ENCODE measurements around the gene ARTN. TPM values are rescaled to one million over a fixed set of nuclear protein-coding genes. Genes with fewer than 3 reads are reported as not detected.

Gene ARTN
- total and polyA plus RNA-seq, 5 donors, result 0.34 to 1.3 (median 0.50) TPM

DNA sequence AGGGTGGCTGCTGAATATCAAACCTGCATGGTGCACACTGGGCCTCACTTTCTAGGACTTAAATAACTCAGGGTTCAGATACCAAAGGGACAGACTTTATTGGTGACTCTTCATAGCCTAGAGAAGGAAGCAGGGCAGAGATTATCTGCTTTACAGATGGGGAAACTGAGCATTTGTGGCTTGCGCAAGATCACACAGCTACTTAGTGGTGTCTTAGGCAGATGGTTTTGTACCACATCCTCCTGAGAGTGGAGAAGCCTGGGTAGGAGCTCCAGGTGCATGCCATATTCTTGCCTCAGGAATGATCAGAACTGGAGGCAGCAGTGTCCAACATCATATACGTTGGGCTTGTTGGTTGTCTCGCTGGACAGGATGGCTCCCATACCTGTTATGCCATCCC, 29.4 kb downstream of the ARTN start:
- 87% methylated on average over 3 of the region's 3 CpGs for WGBS
- intact Hi-C loops (cut with DNase I), result no loop called here
- no peaks in the 10 kb centered on the region for H3K9me3 ChIP-seq (ENCODE audit: control insufficient read depth, low read length)
- H3K27ac ChIP-seq (ENCODE audit: low read length), result no peak overlapping the region
- no peaks in the 10 kb centered on the region for H3K27me3 ChIP-seq (ENCODE audit: control insufficient read depth, insufficient read depth)
- no peak for DNase-seq
- ATAC-seq, result no peak
- H3K4me3 ChIP-seq (ENCODE audit: low read length), result no peak overlapping the region
- H3K4me1 ChIP-seq (ENCODE audit: control insufficient read depth, insufficient read depth, low read length), result no peaks in the 10 kb centered on the region

DNA sequence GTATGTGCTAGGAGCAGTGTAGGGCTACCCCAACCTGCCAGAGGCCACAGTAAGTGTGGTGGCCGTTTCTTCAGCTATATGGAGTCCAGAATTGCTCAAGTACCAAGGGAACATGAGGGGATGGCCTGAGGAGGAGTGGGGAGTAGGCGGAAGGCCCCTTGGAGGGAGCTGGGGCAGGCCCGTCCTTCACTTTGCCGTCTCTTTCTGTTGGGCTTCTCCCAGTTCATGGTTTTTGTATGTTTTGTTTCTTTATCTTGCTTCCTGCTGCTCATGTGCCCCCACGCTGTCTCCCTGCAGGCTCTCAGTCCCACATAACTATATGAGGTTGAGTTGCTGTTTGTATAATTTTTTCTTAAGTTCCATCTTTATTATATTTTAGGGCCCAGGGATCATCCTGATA, 30.3 kb downstream of the ARTN start:
- Histone ChIP-seq H3K4me3 (ENCODE audit: low read length) (no peak overlapping the region), H3K4me1 (ENCODE audit: control insufficient read depth, insufficient read depth, low read length) (no peaks in the 10 kb centered on the region), H3K27ac (ENCODE audit: low read length) (no peak overlapping the region), H3K9me3 (ENCODE audit: control insufficient read depth, low read length) (no peaks in the 10 kb centered on the region), H3K27me3 (ENCODE audit: control insufficient read depth, insufficient read depth) (no peaks in the 10 kb centered on the region)
- no peak for DNase-seq
- WGBS, result 59% methylated on average over 5 of the region's 5 CpGs
- intact Hi-C loops (cut with DNase I), result no loop called here
- no peak for ATAC-seq

DNA sequence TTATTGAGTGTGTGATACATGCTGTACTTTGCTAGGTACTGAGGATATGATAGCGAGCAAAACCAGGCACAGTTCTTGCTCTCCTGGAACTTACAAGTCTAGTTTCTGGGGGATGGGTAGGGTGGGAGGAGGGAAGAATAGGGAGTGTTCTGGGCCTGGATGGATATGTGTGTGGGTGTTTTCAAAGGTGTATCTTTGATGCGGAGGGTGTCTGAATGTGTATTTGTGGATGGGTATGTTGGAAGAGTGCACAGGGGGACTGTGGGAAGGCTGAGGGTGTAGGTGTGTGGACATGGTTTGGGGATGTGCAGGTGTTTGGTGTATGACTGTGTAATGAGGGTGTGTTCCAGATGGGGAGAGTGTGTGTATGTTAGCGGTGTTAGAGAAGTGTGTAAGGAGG, 31.7 kb downstream of the ARTN start:
- WGBS, result 92% methylated on average over 3 of the region's 3 CpGs
- H3K4me3 ChIP-seq (ENCODE audit: low read length), result no peak overlapping the region
- no peak overlapping the region for H3K27ac ChIP-seq (ENCODE audit: low read length)
- intact Hi-C loops (cut with DNase I), result no loop called here
- DNase-seq (no peak), ATAC-seq (no peak)
- H3K27me3 ChIP-seq (ENCODE audit: control insufficient read depth, insufficient read depth), result no peaks in the 10 kb centered on the region
- H3K9me3 ChIP-seq (ENCODE audit: control insufficient read depth, low read length), result no peaks in the 10 kb centered on the region
- H3K4me1 ChIP-seq (ENCODE audit: control insufficient read depth, insufficient read depth, low read length), result peaks cover 1% of the 10 kb centered on the region

DNA sequence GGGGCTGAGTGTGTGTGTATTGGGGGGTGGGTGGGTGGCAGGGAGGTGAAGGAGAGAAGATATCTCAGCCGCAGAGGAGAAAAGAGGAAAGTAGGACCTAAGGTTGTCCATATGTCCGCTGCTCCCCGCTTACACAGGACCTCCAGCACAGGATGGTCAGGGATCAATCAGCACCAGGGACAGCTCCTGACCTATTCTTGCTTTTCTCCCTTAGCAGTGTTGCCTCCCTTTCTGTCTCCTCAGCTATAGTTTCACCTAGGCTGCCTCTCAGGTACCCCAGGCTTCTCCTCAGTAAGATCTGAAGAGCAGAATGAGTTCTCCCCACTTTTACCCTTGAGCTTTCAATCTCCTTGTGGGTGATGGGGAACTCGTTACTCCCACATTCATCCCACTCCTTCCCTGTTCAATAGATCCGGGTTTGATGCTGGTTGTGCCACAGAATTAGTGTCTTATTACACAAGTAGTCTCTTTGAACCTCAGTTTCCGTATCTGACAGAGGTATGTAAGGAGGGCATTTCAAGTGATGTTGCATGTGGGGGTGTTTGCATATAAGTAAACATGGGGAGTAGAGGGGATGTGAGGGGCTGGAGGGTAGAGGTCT, 34.8 kb downstream of the ARTN start:
- intact Hi-C loops (cut with DNase I), result no loop called here
- WGBS, result 79% methylated on average over 6 of the region's 6 CpGs

DNA sequence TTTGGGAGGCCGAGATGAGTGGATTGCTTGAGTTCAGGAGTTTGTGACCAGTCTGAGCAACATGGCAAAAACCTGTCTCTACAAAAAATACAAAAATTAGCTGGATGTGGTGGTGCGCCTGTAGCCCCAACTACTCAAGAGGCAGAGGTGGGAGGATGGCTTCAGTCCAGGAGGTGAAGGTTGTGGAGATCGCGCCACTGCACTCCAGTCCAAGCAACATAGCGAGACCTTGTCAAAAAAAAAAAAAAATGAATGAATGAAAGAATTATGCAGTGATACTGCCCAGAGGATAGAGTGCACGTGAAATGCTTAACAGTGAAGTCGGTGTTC, 35.8 kb downstream of the ARTN start:
- WGBS, result 49% methylated on average over 7 of the region's 7 CpGs
- Histone ChIP-seq H3K4me1 (ENCODE audit: control insufficient read depth, insufficient read depth, low read length) (peaks cover 5% of the 10 kb centered on the region), H3K9me3 (ENCODE audit: control insufficient read depth, low read length) (no peaks in the 10 kb centered on the region), H3K27ac (ENCODE audit: low read length) (no peak overlapping the region), H3K27me3 (ENCODE audit: control insufficient read depth, insufficient read depth) (no peaks in the 10 kb centered on the region), H3K4me3 (ENCODE audit: low read length) (no peak overlapping the region)
- no peak for ATAC-seq
- intact Hi-C loops (cut with DNase I), result no loop called here
- no peak for DNase-seq

More for the DNA sequence above, 34.8 kb downstream of the ARTN start:
- no peak overlapping the region for H3K4me3 ChIP-seq (ENCODE audit: low read length)
- no peak overlapping the region for H3K27ac ChIP-seq (ENCODE audit: low read length)
- H3K27me3 ChIP-seq (ENCODE audit: control insufficient read depth, insufficient read depth), result no peaks in the 10 kb centered on the region
- DNase-seq (no peak), ATAC-seq (no peak)
- H3K9me3 ChIP-seq (ENCODE audit: control insufficient read depth, low read length), result no peaks in the 10 kb centered on the region
- peaks cover 5% of the 10 kb centered on the region for H3K4me1 ChIP-seq (ENCODE audit: control insufficient read depth, insufficient read depth, low read length)

DNA sequence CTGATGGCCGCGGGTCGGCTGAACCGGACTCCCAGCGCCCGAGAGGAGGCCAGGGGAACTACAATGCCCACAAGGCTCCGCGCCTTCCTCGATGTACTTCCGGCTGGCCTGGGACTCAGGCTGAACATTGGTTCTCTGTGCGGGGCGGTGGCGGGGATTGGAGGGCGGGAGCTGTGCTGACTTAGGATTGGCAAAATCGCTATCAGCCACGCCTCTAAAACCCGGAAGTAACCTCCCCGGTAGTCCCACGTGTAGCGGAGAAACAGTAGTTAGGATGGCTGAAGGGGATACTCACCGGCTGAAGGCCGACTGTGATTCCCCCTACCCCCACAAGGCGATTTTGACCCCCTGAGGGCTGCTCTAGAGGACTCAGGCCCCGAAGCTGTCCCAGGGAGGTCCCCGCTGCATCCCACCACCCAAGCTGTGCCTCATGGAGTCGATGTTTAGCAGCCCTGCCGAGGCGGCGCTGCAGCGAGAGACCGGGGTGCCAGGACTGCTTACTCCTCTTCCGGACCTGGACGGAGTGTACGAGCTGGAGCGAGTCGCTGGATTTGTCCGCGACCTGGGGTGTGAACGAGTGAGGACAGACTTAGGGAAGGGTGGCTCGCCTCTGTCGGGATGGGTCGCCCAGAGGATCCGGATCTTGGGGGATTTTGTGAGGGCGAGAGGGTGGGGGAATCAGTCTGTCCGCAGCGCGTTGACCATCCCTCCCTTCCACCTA, 36.3 kb downstream of the ARTN start, which contains the start of gene DPH2:
Gene DPH2 (plus strand): TSS at position 265 of the 721 bp plus-strand sequence. CDS start 166 bp downstream, at position 431.
- peak; percentile 98 for DNase-seq
- Histone ChIP-seq H3K9me3 (ENCODE audit: control insufficient read depth, low read length) (no peaks in the 10 kb centered on the region), H3K4me3 (ENCODE audit: low read length) (peak within 1 kb of the TSS; percentile 87), H3K27ac (ENCODE audit: low read length) (peak within 1 kb of the TSS; percentile 16), H3K4me1 (ENCODE audit: control insufficient read depth, insufficient read depth, low read length) (peaks cover 5% of the 10 kb centered on the region), H3K27me3 (ENCODE audit: control insufficient read depth, insufficient read depth) (no peaks in the 10 kb centered on the region)
- intact Hi-C loops (cut with DNase I), result no loop called here
- under 1% methylated on average over 47 of the region's 47 CpGs for WGBS
- peak; percentile 93 to 94 for ATAC-seq

DNA sequence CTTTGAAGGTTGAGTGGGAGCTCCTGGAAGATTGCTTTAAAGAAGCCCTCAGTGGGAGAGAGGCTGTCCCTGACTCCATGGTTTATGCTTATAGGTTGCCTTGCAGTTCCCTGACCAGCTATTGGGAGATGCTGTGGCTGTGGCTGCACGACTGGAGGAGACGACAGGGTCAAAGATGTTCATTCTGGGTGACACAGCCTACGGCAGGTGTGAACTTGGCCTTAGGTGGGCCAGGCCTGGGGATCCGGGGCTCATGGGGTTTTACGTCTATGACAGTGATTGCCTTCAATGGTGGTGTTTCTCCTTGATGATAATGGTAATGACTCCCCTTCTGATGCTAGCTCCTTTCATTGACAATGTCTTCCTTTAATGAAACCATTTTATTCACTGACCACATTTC, 36.9 kb downstream of the ARTN start:
- peak overlapping the region; percentile 87 for H3K4me3 ChIP-seq (ENCODE audit: low read length)
- no peaks in the 10 kb centered on the region for H3K27me3 ChIP-seq (ENCODE audit: control insufficient read depth, insufficient read depth)
- intact Hi-C loops (cut with DNase I), result no loop called here
- peaks cover 5% of the 10 kb centered on the region for H3K4me1 ChIP-seq (ENCODE audit: control insufficient read depth, insufficient read depth, low read length)
- no peak overlapping the region for H3K27ac ChIP-seq (ENCODE audit: low read length)
- whole genome bisulfite sequencing, result 49% methylated on average over 5 of the region's 5 CpGs
- ATAC-seq (no peak), DNase-seq (no peak)
- no peaks in the 10 kb centered on the region for H3K9me3 ChIP-seq (ENCODE audit: control insufficient read depth, low read length)

DNA sequence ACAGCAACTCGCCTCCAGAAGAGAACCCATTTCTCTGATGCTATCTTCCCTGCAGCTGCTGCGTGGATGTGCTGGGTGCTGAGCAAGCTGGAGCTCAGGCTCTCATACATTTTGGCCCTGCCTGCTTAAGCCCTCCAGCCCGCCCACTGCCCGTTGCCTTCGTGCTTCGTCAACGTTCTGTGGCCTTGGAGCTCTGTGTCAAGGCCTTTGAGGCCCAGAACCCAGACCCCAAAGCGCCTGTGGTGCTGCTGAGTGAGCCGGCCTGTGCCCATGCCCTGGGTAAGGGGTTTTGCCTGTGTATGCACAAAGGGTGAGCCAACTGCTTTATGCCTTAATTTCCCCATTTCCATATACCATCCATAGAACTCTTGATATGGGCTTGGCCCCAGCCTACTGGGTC, 37.3 kb downstream of the ARTN start:
- H3K27ac ChIP-seq (ENCODE audit: low read length), result no peak overlapping the region
- H3K27me3 ChIP-seq (ENCODE audit: control insufficient read depth, insufficient read depth), result no peaks in the 10 kb centered on the region
- intact Hi-C loops (cut with DNase I), result no loop called here
- ATAC-seq (no peak), DNase-seq (no peak)
- no peak overlapping the region for H3K4me3 ChIP-seq (ENCODE audit: low read length)
- H3K9me3 ChIP-seq (ENCODE audit: control insufficient read depth, low read length), result no peaks in the 10 kb centered on the region
- 91% methylated on average over 9 of the region's 9 CpGs for WGBS
- peaks cover 5% of the 10 kb centered on the region for H3K4me1 ChIP-seq (ENCODE audit: control insufficient read depth, insufficient read depth, low read length)

DNA sequence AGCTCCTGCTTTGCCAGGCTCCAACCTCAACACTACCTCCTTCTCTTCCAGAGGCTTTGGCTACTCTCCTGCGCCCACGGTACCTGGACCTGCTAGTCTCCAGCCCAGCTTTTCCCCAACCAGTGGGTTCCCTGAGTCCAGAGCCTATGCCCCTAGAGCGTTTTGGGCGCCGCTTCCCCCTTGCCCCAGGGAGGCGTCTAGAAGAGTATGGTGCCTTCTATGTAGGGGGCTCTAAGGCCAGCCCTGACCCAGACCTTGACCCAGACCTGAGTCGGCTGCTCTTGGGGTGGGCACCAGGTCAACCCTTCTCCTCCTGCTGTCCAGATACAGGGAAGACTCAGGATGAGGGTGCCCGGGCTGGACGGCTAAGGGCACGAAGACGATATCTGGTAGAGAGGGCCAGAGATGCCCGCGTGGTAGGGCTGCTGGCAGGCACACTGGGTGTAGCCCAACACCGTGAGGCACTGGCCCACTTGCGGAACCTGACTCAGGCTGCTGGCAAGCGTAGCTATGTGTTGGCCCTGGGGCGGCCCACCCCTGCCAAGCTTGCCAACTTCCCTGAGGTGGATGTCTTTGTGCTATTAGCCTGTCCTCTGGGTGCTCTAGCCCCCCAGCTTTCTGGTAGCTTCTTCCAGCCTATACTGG, 37.9 kb downstream of the ARTN start:
- 97% methylated on average over 17 of the region's 17 CpGs for WGBS
- Histone ChIP-seq H3K4me3 (ENCODE audit: low read length) (no peak overlapping the region), H3K9me3 (ENCODE audit: control insufficient read depth, low read length) (no peaks in the 10 kb centered on the region), H3K27me3 (ENCODE audit: control insufficient read depth, insufficient read depth) (no peaks in the 10 kb centered on the region), H3K4me1 (ENCODE audit: control insufficient read depth, insufficient read depth, low read length) (peaks cover 5% of the 10 kb centered on the region), H3K27ac (ENCODE audit: low read length) (no peak overlapping the region)
- no peak for ATAC-seq
- intact Hi-C loops (cut with DNase I), result no loop called here
- DNase-seq, result peak in 1 of 3 donors; percentile 59

DNA sequence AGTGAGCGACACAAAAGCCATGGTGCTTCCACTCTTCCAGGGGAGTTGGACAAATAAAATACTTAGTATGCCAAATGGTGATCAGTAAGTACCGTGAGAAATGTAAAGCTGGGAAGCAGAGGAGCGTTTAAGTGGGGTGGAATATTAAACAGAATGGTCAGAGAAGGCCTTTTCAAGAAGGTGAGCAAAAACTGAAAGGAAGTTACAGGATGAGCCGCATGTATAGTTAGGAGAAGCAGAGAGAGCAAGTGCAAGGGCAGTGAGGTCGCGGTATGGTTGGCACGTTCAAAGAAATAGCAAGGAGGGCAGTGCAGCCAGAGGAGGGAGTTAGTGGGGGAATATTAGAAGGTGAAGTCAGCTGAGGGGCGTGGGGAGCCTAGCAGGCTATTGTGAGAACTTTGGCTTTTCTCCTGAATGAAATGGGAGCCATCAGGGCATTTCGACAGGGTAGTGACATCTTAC, 40.4 kb downstream of the ARTN start:
- Histone ChIP-seq H3K4me3 (ENCODE audit: low read length) (peak overlapping the region; percentile 47), H3K27me3 (ENCODE audit: control insufficient read depth, insufficient read depth) (no peaks in the 10 kb centered on the region), H3K9me3 (ENCODE audit: control insufficient read depth, low read length) (no peaks in the 10 kb centered on the region), H3K27ac (ENCODE audit: low read length) (peak overlapping the region; percentile 74), H3K4me1 (ENCODE audit: control insufficient read depth, insufficient read depth, low read length) (peaks cover 5% of the 10 kb centered on the region)
- intact Hi-C loops (cut with DNase I), result no loop called here
- WGBS, result 43% methylated on average over 9 of the region's 9 CpGs
- DNase-seq, result peak in 1 of 3 donors; percentile 48
- no peak for ATAC-seq
